NT2/D1 (cell line): ENCODE results near the gene CDKN2A.

Experiments used
- SUZ12 ChIP-seq: IDR thresholded peaks from 2 replicates; pipeline ENCODE4 v1.6.1; 2011; ENCODE audit not compliant: insufficient read length, insufficient read depth; ENCODE audit errors: extremely low read depth
- YY1 ChIP-seq: IDR thresholded peaks from 2 replicates; pipeline ENCODE4 v1.6.1; 2011; ENCODE audit not compliant: insufficient read length, insufficient read depth

DNA sequence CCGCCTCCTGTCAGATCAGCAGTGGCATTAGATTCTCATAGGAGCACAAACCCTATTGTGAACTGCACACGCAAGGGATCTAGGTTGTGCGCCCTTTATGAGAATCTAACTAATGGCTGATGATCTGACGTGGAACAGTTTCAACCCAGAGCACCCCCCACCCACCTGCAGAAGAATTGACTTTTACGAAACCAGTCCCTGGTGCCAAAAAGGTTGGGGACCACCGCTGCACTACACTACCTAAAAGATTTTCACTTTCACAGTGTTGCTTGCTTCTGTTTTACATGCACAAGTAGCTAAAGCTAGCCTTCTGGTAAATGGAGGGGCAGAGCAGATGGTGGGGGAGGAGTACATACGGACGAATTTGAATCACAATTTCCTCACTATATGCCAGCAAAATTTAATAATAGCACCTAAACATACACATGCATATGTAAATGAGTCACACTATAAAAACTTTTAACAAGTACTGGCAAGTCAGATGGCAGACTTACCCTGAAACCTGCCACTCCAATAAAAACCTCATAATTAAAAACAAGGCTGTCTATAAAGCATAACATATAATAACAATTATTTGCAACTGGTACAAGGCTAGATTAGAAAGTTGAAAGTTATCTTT lies 38.9 kb upstream of the CDKN2A start:
- no peak for TF ChIP-seq YY1
- no peak for TF ChIP-seq SUZ12
